Endometrial microvascular endothelial cells (primary cell): ENCODE data around the gene TMEM53. TPM values are rescaled to one million over a fixed set of nuclear protein-coding genes. Genes with fewer than 3 reads are reported as not detected.
"Not testable (repeated sequence)": the region's sequence is repeated elsewhere in the genome, so short reads cannot be mapped to it uniquely, and the experiment has no call there.

ENCODE experiments used
- in situ Hi-C: cut with HindIII; loops from 2 replicates; pipeline ENCODE4 v1.10.0; 2017; ENCODE audit warnings: low sequenced_read_pairs, low pct_unique_long_range_greater_than_20kb; ENCODE audit errors: inconsistent ontology term
- total RNA-seq: library from RNA; depleted of rRNA; stranded (reverse); fragments of >200 nt; gene quantifications from one replicate; pipeline ENCODE4 v1.2.3, GENCODE V29; 2015; ENCODE audit errors: inconsistent ontology term

TMEM53 gene
- total RNA-seq, 1 donor from 2014 or later = 5.2 TPM

- in situ Hi-C loops = no loop called here
These were observed 3.0 kb upstream of the TMEM53 start for GRCh38 chr1:44677201-44677766.

- in situ Hi-C loops = no loop called here
These were observed 2.4 kb upstream of the TMEM53 start for GRCh38 chr1:44676484-44677200.

GRCh38 chr1:44675186-44675585, 905 bp upstream of the TMEM53 start:
- in situ Hi-C loops = no loop called here

GRCh38 chr1:44673675-44674112, 587 bp downstream of the TMEM53 start:
- in situ Hi-C loops = no loop called here

GRCh38 chr1:44672961-44673674, 1.2 kb downstream of the TMEM53 start:
- in situ Hi-C loops = no loop called here

- in situ Hi-C loops = no loop called here
These were observed 1.9 kb downstream of the TMEM53 start for GRCh38 chr1:44672254-44672955.

- in situ Hi-C loops = no loop called here
These were observed 3.3 kb downstream of the TMEM53 start for GRCh38 chr1:44670751-44671640.

- in situ Hi-C loops = not testable (repeated sequence)
These were observed 7.6 kb downstream of the TMEM53 start for GRCh38 chr1:44666719-44667118.

- in situ Hi-C loops = no loop called here
These were observed 9.4 kb downstream of the TMEM53 start for GRCh38 chr1:44664730-44665370.

- in situ Hi-C loops = no loop called here
These were observed 10.9 kb downstream of the TMEM53 start for GRCh38 chr1:44663417-44663816.

- in situ Hi-C loops = no loop called here
These were observed 11.6 kb downstream of the TMEM53 start for GRCh38 chr1:44662683-44663030.

- in situ Hi-C loops = no loop called here
These were observed 12.2 kb downstream of the TMEM53 start for GRCh38 chr1:44661781-44662682.

GRCh38 chr1:44660176-44660575, 14.1 kb downstream of the TMEM53 start:
- in situ Hi-C loops = no loop called here

- in situ Hi-C loops = no loop called here
These were observed 14.7 kb downstream of the TMEM53 start for GRCh38 chr1:44659566-44659965.

GRCh38 chr1:44655609-44656008, 18.7 kb downstream of the TMEM53 start:
- in situ Hi-C loops = no loop called here

- in situ Hi-C loops = no loop called here
These were observed 19.6 kb downstream of the TMEM53 start for GRCh38 chr1:44654621-44655187.
